GM21529 (cell line): ENCODE results near the gene SERPINA4.

ENCODE experiments used
- ATAC-seq: cut with Tn5 transposase; IDR thresholded peaks from one replicate; pipeline ENCODE4 v1.9.1; 2021; ENCODE audit not compliant: unreplicated experiment

Gene SERPINA4

GRCh38 chr14:94614802-94615201 lies 53.6 kb downstream of the SERPINA4 start:
- no peak for ATAC-seq

GRCh38 chr14:94615254-94615653 lies 54.0 kb downstream of the SERPINA4 start:
- no peak for ATAC-seq

GRCh38 chr14:94615823-94616570 lies 54.8 kb downstream of the SERPINA4 start:
- ATAC-seq: no peak

GRCh38 chr14:94617366-94617941 lies 56.2 kb downstream of the SERPINA4 start:
- no peak for ATAC-seq

- ATAC-seq: no peak
These were observed 57.0 kb downstream of the SERPINA4 start for GRCh38 chr14:94617988-94618822.

- no peak for ATAC-seq
These were observed 58.1 kb downstream of the SERPINA4 start for GRCh38 chr14:94619297-94619696.
